Measurements from ENCODE around the gene ENO3. TPM values are rescaled to one million over a fixed set of nuclear protein-coding genes. Genes with fewer than 3 reads are reported as not detected.

Gene ENO3
- polyA plus RNA-seq, 1 experiment, result 3.2 TPM

GRCh38 chr17:4968486-4969046 lies 17.6 kb downstream of the ENO3 start:
- DNase-seq (ENCODE audit: low read depth, low spot score), result no peak
- POLR2A ChIA-PET, result interaction anchor here (1.0 to 5.6 kb wide), 7 partner anchors 10 to 173 kb away, joined by 3 to 128 read pairs (median 3); partner anchors contain the start of genes ENO3, INCA1, KIF1C and PFN1

GRCh38 chr17:4969047-4969550 lies 18.2 kb downstream of the ENO3 start:
- POLR2A ChIA-PET, result interaction anchor here (0.5 to 5.6 kb wide), 6 partner anchors 20 to 173 kb away, joined by 3 to 128 read pairs (median 4); partner anchors contain the start of genes ENO3, KIF1C, PFN1 and RNF167
- peak overlapping the region; percentile 98 for H3K27ac ChIP-seq (ENCODE audit: low read depth, low read length)
- H3K4me3 ChIP-seq (ENCODE audit: low read depth, low read length), result peak overlapping the region; percentile 78
- CTCF ChIA-PET, result interaction anchor here (1.8 kb wide), 1 partner anchor 60 kb away, joined by 5 read pairs; no protein-coding TSS in a partner anchor
- H3K27me3 ChIP-seq (ENCODE audit: control insufficient read depth, insufficient read depth, low read length), result no peaks in the 10 kb centered on the region
- peaks cover 5% of the 10 kb centered on the region; the same call in 1 of the 2 replicates for H3K9me3 ChIP-seq (ENCODE audit: control insufficient read depth, insufficient read depth, low read length)
- DNase-seq (ENCODE audit: low read depth, low spot score), result peak; percentile 85
- TF ChIP-seq CTCF (IDR thresholded peaks at IDR 0.05; ENCODE audit: low read depth, low read length), result no peak

More at GRCh38 chr17:4968486-4969046, 17.6 kb downstream of the ENO3 start:
- Histone ChIP-seq H3K27ac (ENCODE audit: low read depth, low read length) (peak overlapping the region; percentile 98), H3K9me3 (ENCODE audit: control insufficient read depth, insufficient read depth, low read length) (peaks cover 5% of the 10 kb centered on the region; the same call in 1 of the 2 replicates), H3K4me3 (ENCODE audit: low read depth, low read length) (peak overlapping the region; percentile 78), H3K27me3 (ENCODE audit: control insufficient read depth, insufficient read depth, low read length) (no peaks in the 10 kb centered on the region)
- CTCF ChIA-PET, result interaction anchor here (0.5 to 1.8 kb wide), 2 partner anchors 48 to 59 kb away, joined by 5 read pairs; no protein-coding TSS in a partner anchor
- no peak for TF ChIP-seq CTCF (IDR thresholded peaks at IDR 0.05; ENCODE audit: low read depth, low read length)

- ChIA-PET POLR2A (interaction anchor here (0.5 to 5.6 kb wide), 6 partner anchors 20 to 174 kb away, joined by 3 to 128 read pairs (median 4); partner anchors contain the start of genes ENO3, KIF1C, PFN1 and RNF167), CTCF (interaction anchor here (1.2 to 1.8 kb wide), 2 partner anchors 17 to 61 kb away, joined by 5 to 6 read pairs; partner anchors contain the start of gene CAMTA2)
- peaks cover 5% of the 10 kb centered on the region; the same call in 1 of the 2 replicates for H3K9me3 ChIP-seq (ENCODE audit: control insufficient read depth, insufficient read depth, low read length)
- TF ChIP-seq CTCF (IDR thresholded peaks at IDR 0.05; ENCODE audit: low read depth, low read length), result no peak
- H3K27ac ChIP-seq (ENCODE audit: low read depth, low read length), result peak overlapping the region; percentile 98
- no peak for DNase-seq (ENCODE audit: low read depth, low spot score)
- H3K27me3 ChIP-seq (ENCODE audit: control insufficient read depth, insufficient read depth, low read length), result no peaks in the 10 kb centered on the region
- peak overlapping the region; percentile 78 for H3K4me3 ChIP-seq (ENCODE audit: low read depth, low read length)
These were observed 18.7 kb downstream of the ENO3 start for GRCh38 chr17:4969551-4970173.

GRCh38 chr17:4970273-4970672 lies 19.4 kb downstream of the ENO3 start:
- peaks cover 5% of the 10 kb centered on the region; the same call in 1 of the 2 replicates for H3K9me3 ChIP-seq (ENCODE audit: control insufficient read depth, insufficient read depth, low read length)
- ChIA-PET CTCF (interaction anchor here (1.2 to 2.3 kb wide), 3 partner anchors 10 to 61 kb away, joined by 6 to 13 read pairs (median 6); partner anchors contain the start of gene CAMTA2), POLR2A (no interaction called here)
- no peak for DNase-seq (ENCODE audit: low read depth, low spot score)
- no peak overlapping the region for H3K4me3 ChIP-seq (ENCODE audit: low read depth, low read length)
- peak overlapping the region; percentile 98 for H3K27ac ChIP-seq (ENCODE audit: low read depth, low read length)
- TF ChIP-seq CTCF (IDR thresholded peaks at IDR 0.05; ENCODE audit: low read depth, low read length), result no peak
- H3K27me3 ChIP-seq (ENCODE audit: control insufficient read depth, insufficient read depth, low read length), result no peaks in the 10 kb centered on the region
